CD4-positive, alpha-beta T cell (primary cell): ENCODE measurements around the gene ATP5PO. TPM values are rescaled to one million over a fixed set of nuclear protein-coding genes. Genes with fewer than 3 reads are reported as not detected.

Experiments
- ATAC-seq: fragments of 200-7000 bp; cut with Tn5 transposase; one replicate; pipeline ENCODE4 v1.10.0; 2022; ENCODE audit warnings: mild to moderate bottlenecking; ENCODE audit not compliant: poor library complexity
- CTCF ChIA-PET: fragments of 350-600 bp; sonication (Branson Sonifier 250); formaldehyde crosslinking; loops from one replicate; lab custom pipeline; 2021; ENCODE audit warnings: antibody characterized with exemption, inconsistent platforms; lab: Charles Lee
- POLR2A ChIA-PET: fragments of 350-600 bp; sonication (Branson Sonifier 250); formaldehyde crosslinking; loops from one replicate; lab custom pipeline; 2021; ENCODE audit warnings: antibody characterized with exemption, inconsistent platforms; lab: Charles Lee
- DNase-seq, 14 experiments: peaks; one replicate each; pipeline ENCODE4 v3.0.0-alpha.2; 2013 to 2020; ENCODE audit warnings: mixed read lengths in 2 of 14
- H3K27ac ChIP-seq, 2 donors: one replicate each; pipeline versions ENCODE4 v1.5.1 to v1.7.0; 2013; ENCODE audit warnings: low read length in 2 of 2, low read depth in 1 of 2, mild to moderate bottlenecking in 1 of 2
- H3K27me3 ChIP-seq, 2 experiments: 1 replicate in 1 of 2; 2 replicates in 1 of 2; pipeline versions ENCODE4 v1.6.1 to v1.7.0; 2013; ENCODE audit warnings: low read length in 2 of 2, control low read depth in 1 of 2, mild to moderate bottlenecking in 1 of 2, moderate library complexity in 1 of 2; ENCODE audit not compliant: insufficient read depth in 2 of 2, control insufficient read depth in 1 of 2
- H3K36me3 ChIP-seq: one replicate; pipeline ENCODE4 v1.6.1; 2013; ENCODE audit warnings: low read length, control low read depth; ENCODE audit not compliant: insufficient read depth
- H3K4me1 ChIP-seq: one replicate; pipeline ENCODE4 v1.6.1; 2013; ENCODE audit warnings: low read length, control low read depth; ENCODE audit not compliant: insufficient read depth
- H3K4me3 ChIP-seq: one replicate; pipeline ENCODE4 v1.5.1; 2013; ENCODE audit warnings: mild to moderate bottlenecking, low read length, moderate library complexity
- H3K9me3 ChIP-seq, 2 experiments: 1 replicate in 1 of 2; 2 replicates in 1 of 2; pipeline versions ENCODE4 v1.6.1 to v1.7.0; 2013; ENCODE audit warnings: low read length in 2 of 2, mild to moderate bottlenecking in 2 of 2, control low read depth in 1 of 2, moderate library complexity in 1 of 2; ENCODE audit not compliant: control insufficient read depth in 1 of 2, insufficient read depth in 1 of 2
- H3K27ac Mint-ChIP-seq: one replicate; pipeline ENCODE4 v1.8.0; 2020; ENCODE audit warnings: mixed read lengths
- H3K27me3 Mint-ChIP-seq: one replicate; pipeline ENCODE4 v1.8.0; 2021; ENCODE audit warnings: mixed read lengths
- H3K36me3 Mint-ChIP-seq: one replicate; pipeline ENCODE4 v1.8.0; 2021; ENCODE audit warnings: low read depth, mixed read lengths
- H3K4me1 Mint-ChIP-seq: one replicate; pipeline ENCODE4 v1.8.0; 2021; ENCODE audit warnings: low read depth, mixed read lengths
- H3K4me3 Mint-ChIP-seq: one replicate; pipeline ENCODE4 v1.8.0; 2020; ENCODE audit warnings: mild to moderate bottlenecking, mixed read lengths
- H3K9me3 Mint-ChIP-seq: one replicate; pipeline ENCODE4 v1.8.0; 2020; ENCODE audit warnings: mixed read lengths
- intact Hi-C, 2 experiments: fragments of 100-400 bp; cut with DNase I in 1 of 2; cut with micrococcal nuclease in 1 of 2; formaldehyde crosslinking; loops; one replicate each; pipeline versions ENCODE4 v1.15.1 to v1.9.0; 2023 to 2025; cut with DNase I, micrococcal nuclease
- total RNA-seq, 174 experiments: library from RNA in 2 of 174; stranded (reverse) in 2 of 174; gene quantifications; one replicate each; pipeline ENCODE4 v1.2.3 and lab custom pipeline; 2021 to 2026
- TF ChIP-seq, protein P1 (sequence below): fragments of 200-600 bp; IDR thresholded peaks from one replicate; pipeline ENCODE4 v1.8.0; 2022; ENCODE audit warnings: antibody characterized with exemption, mild to moderate bottlenecking

Gene ATP5PO
- total RNA-seq, 2 experiments from 2014 or later, result 143 to 149 TPM

DNA sequence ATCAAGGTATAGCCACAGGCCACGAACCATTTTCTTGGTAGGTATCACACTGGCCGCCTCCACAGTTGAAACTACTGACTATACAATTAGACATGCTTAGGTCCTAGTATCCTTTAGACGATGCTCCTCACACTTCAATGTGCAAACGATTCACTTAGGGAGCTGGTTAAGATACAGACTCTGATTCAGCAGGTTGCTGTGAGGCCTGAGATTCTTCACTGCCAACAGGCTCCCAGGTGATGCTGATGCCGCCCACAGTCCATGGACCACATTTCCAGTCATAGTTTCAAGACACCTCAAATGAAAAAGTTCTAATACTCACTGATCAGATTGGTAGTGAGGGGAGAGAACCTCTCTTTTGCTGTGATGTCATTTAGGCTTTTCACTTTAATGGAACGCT is 6.8 kb downstream of the ATP5PO start:
- Mint-ChIP-seq H3K27ac (no peak overlapping the region), H3K4me1 (peaks cover 25% of the 10 kb centered on the region), H3K9me3 (no peaks in the 10 kb centered on the region), H3K27me3 (no peaks in the 10 kb centered on the region), H3K36me3 (peaks cover 91% of the 10 kb centered on the region), H3K4me3 (no peak overlapping the region)
- Histone ChIP-seq H3K9me3 (no peaks in the 10 kb centered on the region), H3K4me3 (no peak overlapping the region), H3K36me3 (peaks cover 86% of the 10 kb centered on the region), H3K4me1 (no peaks in the 10 kb centered on the region), H3K27me3 (no peaks in the 10 kb centered on the region), H3K27ac (no peak overlapping the region)
- POLR2A ChIA-PET, result no interaction called here
- DNase-seq (no peak), ATAC-seq (no peak)
- TF ChIP-seq, protein P1, sequence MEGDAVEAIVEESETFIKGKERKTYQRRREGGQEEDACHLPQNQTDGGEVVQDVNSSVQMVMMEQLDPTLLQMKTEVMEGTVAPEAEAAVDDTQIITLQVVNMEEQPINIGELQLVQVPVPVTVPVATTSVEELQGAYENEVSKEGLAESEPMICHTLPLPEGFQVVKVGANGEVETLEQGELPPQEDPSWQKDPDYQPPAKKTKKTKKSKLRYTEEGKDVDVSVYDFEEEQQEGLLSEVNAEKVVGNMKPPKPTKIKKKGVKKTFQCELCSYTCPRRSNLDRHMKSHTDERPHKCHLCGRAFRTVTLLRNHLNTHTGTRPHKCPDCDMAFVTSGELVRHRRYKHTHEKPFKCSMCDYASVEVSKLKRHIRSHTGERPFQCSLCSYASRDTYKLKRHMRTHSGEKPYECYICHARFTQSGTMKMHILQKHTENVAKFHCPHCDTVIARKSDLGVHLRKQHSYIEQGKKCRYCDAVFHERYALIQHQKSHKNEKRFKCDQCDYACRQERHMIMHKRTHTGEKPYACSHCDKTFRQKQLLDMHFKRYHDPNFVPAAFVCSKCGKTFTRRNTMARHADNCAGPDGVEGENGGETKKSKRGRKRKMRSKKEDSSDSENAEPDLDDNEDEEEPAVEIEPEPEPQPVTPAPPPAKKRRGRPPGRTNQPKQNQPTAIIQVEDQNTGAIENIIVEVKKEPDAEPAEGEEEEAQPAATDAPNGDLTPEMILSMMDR, result no peak
- intact Hi-C loops, result no loop called here
- CTCF ChIA-PET, result interaction anchor here (1.1 kb wide), 1 partner anchor 186 kb away, joined by 4 read pairs; no protein-coding TSS in a partner anchor

DNA sequence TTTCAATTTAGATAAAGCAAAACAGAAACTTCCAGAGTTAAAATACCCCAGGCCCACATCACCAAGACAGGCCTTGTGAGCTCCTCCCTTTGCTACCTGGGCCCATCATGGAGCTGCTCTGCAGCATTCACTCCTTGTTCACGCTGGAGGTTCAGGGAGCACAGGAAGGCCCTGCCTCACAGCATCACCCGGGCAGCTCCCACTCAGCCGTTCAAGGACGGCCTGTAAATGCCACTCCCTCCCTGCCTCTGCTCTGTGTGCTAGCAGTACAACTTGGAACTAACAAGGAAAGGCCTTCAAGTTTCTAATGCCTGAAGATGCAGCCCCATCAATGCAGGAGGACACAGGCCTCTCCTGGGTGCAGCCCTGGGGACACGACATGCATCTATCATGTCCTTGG is 11.6 kb downstream of the ATP5PO start:
- intact Hi-C loops, result no loop called here
- H3K4me3 Mint-ChIP-seq, result no peak overlapping the region
- Histone ChIP-seq H3K36me3 (peaks cover 68% of the 10 kb centered on the region), H3K4me1 (no peaks in the 10 kb centered on the region), H3K4me3 (no peak overlapping the region), H3K27ac (no peak overlapping the region), H3K9me3 (no peaks in the 10 kb centered on the region), H3K27me3 (no peaks in the 10 kb centered on the region)
- TF ChIP-seq, protein P1, result no peak
- no peaks in the 10 kb centered on the region for H3K27me3 Mint-ChIP-seq
- ATAC-seq, result no peak
- H3K9me3 Mint-ChIP-seq, result no peaks in the 10 kb centered on the region
- ChIA-PET POLR2A (interaction anchor here (0.8 kb wide), 1 partner anchor 9 kb away, joined by 3 read pairs; no protein-coding TSS in a partner anchor), CTCF (interaction anchor here (0.8 kb wide), 1 partner anchor 444 kb away, joined by 3 read pairs; no protein-coding TSS in a partner anchor)
- H3K4me1 Mint-ChIP-seq, result peaks cover 11% of the 10 kb centered on the region
- no peak overlapping the region for H3K27ac Mint-ChIP-seq
- H3K36me3 Mint-ChIP-seq, result peaks cover 76% of the 10 kb centered on the region
- DNase-seq, result no peak

DNA sequence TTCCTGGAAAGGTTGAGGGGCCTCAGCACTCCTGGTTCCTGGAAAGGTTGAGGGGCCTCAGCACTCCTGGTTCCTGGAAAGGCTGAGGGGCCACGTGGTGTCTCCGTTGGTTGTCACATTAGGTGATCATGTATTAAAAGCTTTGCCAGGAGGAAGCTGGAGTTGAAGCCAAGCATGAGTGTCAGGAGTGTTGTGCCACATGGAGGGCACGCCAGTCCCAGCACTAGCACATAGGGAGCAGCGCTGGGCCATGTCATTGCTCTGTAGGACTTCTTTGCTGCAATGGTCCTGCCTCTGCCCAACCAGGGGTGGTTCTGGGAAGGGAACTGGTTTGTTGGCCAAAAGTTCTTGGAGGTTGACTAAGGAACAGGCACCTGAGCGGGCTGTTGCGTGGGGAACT is 13.3 kb downstream of the ATP5PO start:
- DNase-seq, result no peak
- no peak for ATAC-seq
- Histone ChIP-seq H3K36me3 (peaks cover 57% of the 10 kb centered on the region), H3K4me3 (no peak overlapping the region), H3K9me3 (no peaks in the 10 kb centered on the region), H3K4me1 (no peaks in the 10 kb centered on the region), H3K27me3 (no peaks in the 10 kb centered on the region), H3K27ac (no peak overlapping the region)
- H3K36me3 Mint-ChIP-seq, result peaks cover 60% of the 10 kb centered on the region
- H3K27me3 Mint-ChIP-seq, result no peaks in the 10 kb centered on the region
- no peaks in the 10 kb centered on the region for H3K9me3 Mint-ChIP-seq
- intact Hi-C loops, result no loop called here
- H3K4me1 Mint-ChIP-seq, result peaks cover 11% of the 10 kb centered on the region
- H3K27ac Mint-ChIP-seq, result peak overlapping the region; percentile 20
- H3K4me3 Mint-ChIP-seq, result no peak overlapping the region
- POLR2A ChIA-PET, result no interaction called here
- TF ChIP-seq, protein P1, result no peak
- CTCF ChIA-PET, result no interaction called here
